OCI-LY1 (cell line): ENCODE measurements around the gene PIGQ.

Experiments
- H2AFZ ChIP-seq: fragments of 200-600 bp; sonication (generic), shearing (Covaris generic); 2 replicates; pipeline ENCODE4 v1.6.0; 2014; ENCODE audit warnings: antibody characterized with exemption, mild to moderate bottlenecking, low read length
- H3F3A ChIP-seq: fragments of 200-600 bp; sonication (generic), shearing (Covaris generic); 2 replicates; pipeline ENCODE4 v1.6.0; 2014; ENCODE audit warnings: mild to moderate bottlenecking, antibody characterized with exemption, low read length, moderate library complexity; ENCODE audit not compliant: insufficient read depth
- H3K27ac ChIP-seq: fragments of 200-600 bp; sonication (generic); 2 replicates; pipeline ENCODE4 v1.5.1; 2014; ENCODE audit warnings: low read length, mixed run types, mild to moderate bottlenecking, low read depth; ENCODE audit not compliant: poor library complexity, severe bottlenecking
- H3K27me3 ChIP-seq: fragments of 200-600 bp; sonication (generic); 2 replicates; pipeline ENCODE4 v1.6.0; 2014; ENCODE audit warnings: antibody characterized with exemption, mild to moderate bottlenecking, low read length, moderate library complexity; ENCODE audit not compliant: insufficient read depth
- H3K36me3 ChIP-seq: fragments of 200-600 bp; sonication (generic); 2 replicates; pipeline ENCODE4 v1.6.1; 2014; ENCODE audit warnings: mild to moderate bottlenecking, antibody characterized with exemption, low read length, moderate library complexity, mixed read lengths; ENCODE audit not compliant: insufficient read depth
- H3K4me1 ChIP-seq: fragments of 200-600 bp; sonication (generic); 2 replicates; pipeline ENCODE4 v1.5.1; 2014; ENCODE audit warnings: mild to moderate bottlenecking, low read length, moderate library complexity; ENCODE audit not compliant: insufficient read depth, severe bottlenecking
- H3K4me2 ChIP-seq: fragments of 200-600 bp; sonication (generic), shearing (Covaris generic); 2 replicates; pipeline ENCODE4 v1.6.1; 2014; ENCODE audit warnings: low read length
- H3K4me3 ChIP-seq: fragments of 200-600 bp; sonication (generic); 2 replicates; pipeline ENCODE4 v1.5.1; 2014; ENCODE audit warnings: low read length, low read depth, mild to moderate bottlenecking, mixed read lengths; ENCODE audit not compliant: poor library complexity, severe bottlenecking
- H3K79me2 ChIP-seq: fragments of 200-600 bp; shearing (Covaris generic); 2 replicates; pipeline ENCODE4 v1.6.1; 2016; ENCODE audit warnings: mixed run types, low read length, mixed read lengths; ENCODE audit not compliant: insufficient read depth
- H3K9ac ChIP-seq: fragments of 200-600 bp; sonication (generic), shearing (Covaris generic); 2 replicates; pipeline ENCODE4 v1.6.1; 2014; ENCODE audit warnings: mild to moderate bottlenecking, low read length, mixed read lengths
- H3K9me2 ChIP-seq: fragments of 200-600 bp; sonication (generic), shearing (Covaris generic); 2 replicates; pipeline ENCODE4 v1.6.1; 2014; ENCODE audit warnings: low read depth, mild to moderate bottlenecking, low read length, mixed read lengths
- H3K9me3 ChIP-seq: fragments of 200-600 bp; shearing (Covaris generic); 2 replicates; pipeline ENCODE4 v1.6.1; 2014; ENCODE audit warnings: low read length, mixed read lengths
- H4K20me1 ChIP-seq: fragments of 200-600 bp; sonication (generic), shearing (Covaris generic); 2 replicates; pipeline ENCODE4 v1.6.0; 2016; ENCODE audit warnings: mild to moderate bottlenecking, low read length; ENCODE audit not compliant: insufficient read depth
- EZH2 ChIP-seq: fragments of 200-600 bp; sonication (generic), shearing (Covaris generic); IDR thresholded peaks from 2 replicates; pipeline ENCODE4 v1.8.0; 2017; ENCODE audit warnings: borderline replicate concordance, mixed run types, mild to moderate bottlenecking, antibody characterized with exemption, low read length, moderate library complexity, mixed read lengths
- TF ChIP-seq, protein P1 (sequence below): fragments of 200-600 bp; sonication (generic), shearing (Covaris generic); IDR thresholded peaks from 2 replicates; pipeline ENCODE4 v1.5.1; 2017; ENCODE audit warnings: mild to moderate bottlenecking, antibody characterized with exemption, low read length, moderate library complexity, mixed read lengths

The PIGQ gene

DNA sequence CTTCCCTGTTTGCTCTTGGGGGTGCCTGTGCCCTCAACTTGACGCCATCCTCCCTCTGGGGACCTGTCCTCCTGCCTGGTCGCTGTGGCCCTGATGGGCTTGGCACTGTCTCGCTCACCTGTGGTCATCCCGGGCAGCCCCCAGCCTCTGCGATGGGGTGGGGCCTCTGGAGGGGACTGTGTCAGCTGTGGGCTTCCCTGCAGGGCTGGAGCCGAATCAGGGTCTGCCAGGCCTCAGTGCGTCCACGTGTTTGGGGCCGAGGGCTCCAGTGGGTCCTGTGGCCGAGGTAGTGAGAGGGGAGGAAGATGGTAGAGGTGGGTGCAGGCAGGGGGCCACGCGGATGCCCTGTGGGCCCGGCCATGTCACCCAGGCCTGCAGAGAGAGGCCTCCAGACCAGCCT lies 8.0 kb downstream of the PIGQ start:
- TF ChIP-seq, protein P1, sequence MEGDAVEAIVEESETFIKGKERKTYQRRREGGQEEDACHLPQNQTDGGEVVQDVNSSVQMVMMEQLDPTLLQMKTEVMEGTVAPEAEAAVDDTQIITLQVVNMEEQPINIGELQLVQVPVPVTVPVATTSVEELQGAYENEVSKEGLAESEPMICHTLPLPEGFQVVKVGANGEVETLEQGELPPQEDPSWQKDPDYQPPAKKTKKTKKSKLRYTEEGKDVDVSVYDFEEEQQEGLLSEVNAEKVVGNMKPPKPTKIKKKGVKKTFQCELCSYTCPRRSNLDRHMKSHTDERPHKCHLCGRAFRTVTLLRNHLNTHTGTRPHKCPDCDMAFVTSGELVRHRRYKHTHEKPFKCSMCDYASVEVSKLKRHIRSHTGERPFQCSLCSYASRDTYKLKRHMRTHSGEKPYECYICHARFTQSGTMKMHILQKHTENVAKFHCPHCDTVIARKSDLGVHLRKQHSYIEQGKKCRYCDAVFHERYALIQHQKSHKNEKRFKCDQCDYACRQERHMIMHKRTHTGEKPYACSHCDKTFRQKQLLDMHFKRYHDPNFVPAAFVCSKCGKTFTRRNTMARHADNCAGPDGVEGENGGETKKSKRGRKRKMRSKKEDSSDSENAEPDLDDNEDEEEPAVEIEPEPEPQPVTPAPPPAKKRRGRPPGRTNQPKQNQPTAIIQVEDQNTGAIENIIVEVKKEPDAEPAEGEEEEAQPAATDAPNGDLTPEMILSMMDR = no peak
- TF ChIP-seq EZH2 = no peak
- H3K9me3 ChIP-seq = no peaks in the 10 kb centered on the region
- no peak overlapping the region for H3K4me3 ChIP-seq
- no peak overlapping the region for H3K27ac ChIP-seq
- no peak overlapping the region for H3K4me2 ChIP-seq
- no peaks in the 10 kb centered on the region for H3K79me2 ChIP-seq
- H3K9ac ChIP-seq = no peak overlapping the region
- no peak overlapping the region for H2AFZ ChIP-seq
- no peaks in the 10 kb centered on the region for H3K9me2 ChIP-seq
- H3K36me3 ChIP-seq = peaks cover 11% of the 10 kb centered on the region
- H4K20me1 ChIP-seq = no peaks in the 10 kb centered on the region
- H3K27me3 ChIP-seq = no peaks in the 10 kb centered on the region
- peaks cover 5% of the 10 kb centered on the region for H3K4me1 ChIP-seq
- no peaks in the 10 kb centered on the region for H3F3A ChIP-seq

DNA sequence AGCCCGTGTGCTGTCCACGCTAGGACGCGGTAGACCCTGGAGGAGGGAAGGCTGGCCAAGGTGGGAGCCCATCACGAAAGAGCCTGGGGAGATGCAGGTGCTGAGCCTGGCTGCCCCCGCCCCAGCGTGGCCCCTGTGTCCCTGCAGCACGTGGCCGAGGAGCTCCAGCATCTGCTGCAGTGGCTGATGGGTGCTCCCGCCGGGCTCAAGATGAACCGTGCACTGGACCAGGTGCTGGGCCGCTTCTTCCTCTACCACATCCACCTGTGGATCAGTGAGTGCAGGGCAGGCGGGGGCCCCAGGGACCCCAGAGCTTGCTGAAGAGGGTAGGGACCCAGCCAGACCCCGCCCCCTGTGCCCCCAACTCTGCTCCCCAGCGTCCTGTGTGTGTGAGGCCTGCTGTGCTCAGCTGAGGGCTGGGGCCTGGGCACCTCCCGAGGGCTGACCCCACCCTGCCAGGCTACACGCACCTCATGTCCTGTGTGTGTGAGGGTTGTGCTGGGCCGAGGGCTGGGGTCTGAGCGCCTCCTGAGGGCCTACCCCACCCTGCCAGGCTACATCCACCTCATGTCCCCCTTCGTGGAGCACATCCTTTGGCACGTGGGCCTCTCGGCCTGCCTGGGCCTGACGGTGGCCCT lies 8.6 kb downstream of the PIGQ start:
- H3K9me2 ChIP-seq = no peaks in the 10 kb centered on the region
- TF ChIP-seq EZH2 = no peak
- TF ChIP-seq, protein P1 = no peak
- no peaks in the 10 kb centered on the region for H3K9me3 ChIP-seq
- H3K36me3 ChIP-seq = peaks cover 13% of the 10 kb centered on the region
- no peaks in the 10 kb centered on the region for H3K79me2 ChIP-seq
- no peaks in the 10 kb centered on the region for H4K20me1 ChIP-seq
- peak overlapping the region; percentile 48; the same call in 1 of the 2 replicates for H3K4me2 ChIP-seq
- H2AFZ ChIP-seq = no peak overlapping the region
- no peak overlapping the region for H3K4me3 ChIP-seq
- H3K27ac ChIP-seq = no peak overlapping the region
- H3F3A ChIP-seq = no peaks in the 10 kb centered on the region
- H3K9ac ChIP-seq = no peak overlapping the region; the same call in 1 of the 2 replicates
- H3K27me3 ChIP-seq = no peaks in the 10 kb centered on the region
- H3K4me1 ChIP-seq = peaks cover 5% of the 10 kb centered on the region

DNA sequence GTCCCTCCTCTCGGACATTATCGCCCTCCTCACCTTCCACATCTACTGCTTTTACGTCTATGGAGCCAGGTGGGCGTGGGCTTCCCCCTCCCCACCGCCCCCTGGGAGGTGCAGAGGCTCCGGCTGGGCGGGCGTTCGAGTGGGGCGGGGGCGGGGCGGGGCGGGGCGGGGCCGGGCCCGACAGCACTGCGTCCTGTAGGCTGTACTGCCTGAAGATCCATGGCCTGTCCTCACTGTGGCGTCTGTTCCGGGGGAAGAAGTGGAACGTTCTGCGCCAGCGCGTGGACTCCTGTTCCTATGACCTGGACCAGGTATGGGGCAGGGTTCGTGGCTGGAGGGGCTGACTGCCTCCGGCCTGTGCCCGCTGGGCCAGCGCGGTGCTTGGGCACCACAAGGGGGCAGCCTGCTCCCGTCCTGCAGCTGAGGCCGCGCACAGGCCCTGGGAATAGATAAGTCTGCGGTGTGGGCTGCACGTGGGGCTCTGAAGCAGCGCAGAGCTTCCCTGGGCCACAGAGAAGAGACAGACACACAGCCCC lies 9.2 kb downstream of the PIGQ start:
- Histone ChIP-seq H3K36me3 (peaks cover 13% of the 10 kb centered on the region), H3K79me2 (no peaks in the 10 kb centered on the region), H2AFZ (no peak overlapping the region), H3K9me3 (no peaks in the 10 kb centered on the region), H3K4me2 (peak overlapping the region; percentile 48; the same call in 1 of the 2 replicates), H3K27ac (no peak overlapping the region), H3F3A (no peaks in the 10 kb centered on the region), H3K9ac (no peak overlapping the region; the same call in 1 of the 2 replicates), H4K20me1 (no peaks in the 10 kb centered on the region), H3K4me1 (peaks cover 10% of the 10 kb centered on the region), H3K9me2 (no peaks in the 10 kb centered on the region), H3K27me3 (no peaks in the 10 kb centered on the region), H3K4me3 (peak overlapping the region; percentile 35)
- no peak for TF ChIP-seq EZH2
- TF ChIP-seq, protein P1 = peak; percentile 92
